ENCODE measurements around the gene RPS14. TPM values are rescaled to one million over a fixed set of nuclear protein-coding genes. Genes with fewer than 3 reads are reported as not detected.

Gene RPS14
- total RNA-seq, 1 experiment from 2014 or later: 2,031 TPM

- no peak overlapping the region for H3K9ac ChIP-seq (ENCODE audit: low read length)
- no TSS peak for BruUV-seq (replicated peaks)
- ATAC-seq (no peak), DNase-seq (no peak)
- TF ChIP-seq EZH2 (IDR thresholded peaks at IDR 0.05; ENCODE audit: low read length, unreplicated experiment): no peak
- TF ChIP-seq EZH2phosphoT487 (IDR thresholded peaks at IDR 0.05; ENCODE audit: borderline replicate concordance, low read length): no peak
- TF ChIP-seq, protein P1, sequence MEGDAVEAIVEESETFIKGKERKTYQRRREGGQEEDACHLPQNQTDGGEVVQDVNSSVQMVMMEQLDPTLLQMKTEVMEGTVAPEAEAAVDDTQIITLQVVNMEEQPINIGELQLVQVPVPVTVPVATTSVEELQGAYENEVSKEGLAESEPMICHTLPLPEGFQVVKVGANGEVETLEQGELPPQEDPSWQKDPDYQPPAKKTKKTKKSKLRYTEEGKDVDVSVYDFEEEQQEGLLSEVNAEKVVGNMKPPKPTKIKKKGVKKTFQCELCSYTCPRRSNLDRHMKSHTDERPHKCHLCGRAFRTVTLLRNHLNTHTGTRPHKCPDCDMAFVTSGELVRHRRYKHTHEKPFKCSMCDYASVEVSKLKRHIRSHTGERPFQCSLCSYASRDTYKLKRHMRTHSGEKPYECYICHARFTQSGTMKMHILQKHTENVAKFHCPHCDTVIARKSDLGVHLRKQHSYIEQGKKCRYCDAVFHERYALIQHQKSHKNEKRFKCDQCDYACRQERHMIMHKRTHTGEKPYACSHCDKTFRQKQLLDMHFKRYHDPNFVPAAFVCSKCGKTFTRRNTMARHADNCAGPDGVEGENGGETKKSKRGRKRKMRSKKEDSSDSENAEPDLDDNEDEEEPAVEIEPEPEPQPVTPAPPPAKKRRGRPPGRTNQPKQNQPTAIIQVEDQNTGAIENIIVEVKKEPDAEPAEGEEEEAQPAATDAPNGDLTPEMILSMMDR (conservative IDR thresholded peaks at IDR 0.05; ENCODE audit: low read depth, low read length): no peak
- no peaks in the 10 kb centered on the region for H3K36me3 ChIP-seq (ENCODE audit: low read depth, low read length)
- intact Hi-C loops (cut with micrococcal nuclease): no loop called here
- H4K20me1 ChIP-seq (ENCODE audit: low read length): no peaks in the 10 kb centered on the region
- no peaks in the 10 kb centered on the region; the same call in 1 of the 2 replicates for H3K4me1 ChIP-seq (ENCODE audit: insufficient read depth, low read length)
- no peaks in the 10 kb centered on the region for H3K9me2 ChIP-seq (replicated peaks; ENCODE audit: low read length)
- ChIA-PET CTCF (interaction anchor here (0.6 kb wide), 1 partner anchor 331 kb away, joined by 3 read pairs; no protein-coding TSS in a partner anchor), POLR2A (ENCODE audit: unreplicated experiment) (no interaction called here)
- H3K4me3 ChIP-seq (ENCODE audit: low read length): no peak overlapping the region
- H3K27ac ChIP-seq (ENCODE audit: low read length): no peak overlapping the region
- no peak overlapping the region for H3K4me2 ChIP-seq (ENCODE audit: low read length)
- no peaks in the 10 kb centered on the region for H3K79me2 ChIP-seq (ENCODE audit: low read length)
- no peaks in the 10 kb centered on the region for H3F3A ChIP-seq (ENCODE audit: low read length, unreplicated experiment)
- no peaks in the 10 kb centered on the region for H3K9me3 ChIP-seq (ENCODE audit: low read length)
- H3K27me3 ChIP-seq (ENCODE audit: low read length): no peaks in the 10 kb centered on the region
- H2AFZ ChIP-seq (ENCODE audit: low read length): no peak overlapping the region
These were observed 11.2 kb upstream of the RPS14 start for GRCh38 chr5:150460781-150461180.

DNA sequence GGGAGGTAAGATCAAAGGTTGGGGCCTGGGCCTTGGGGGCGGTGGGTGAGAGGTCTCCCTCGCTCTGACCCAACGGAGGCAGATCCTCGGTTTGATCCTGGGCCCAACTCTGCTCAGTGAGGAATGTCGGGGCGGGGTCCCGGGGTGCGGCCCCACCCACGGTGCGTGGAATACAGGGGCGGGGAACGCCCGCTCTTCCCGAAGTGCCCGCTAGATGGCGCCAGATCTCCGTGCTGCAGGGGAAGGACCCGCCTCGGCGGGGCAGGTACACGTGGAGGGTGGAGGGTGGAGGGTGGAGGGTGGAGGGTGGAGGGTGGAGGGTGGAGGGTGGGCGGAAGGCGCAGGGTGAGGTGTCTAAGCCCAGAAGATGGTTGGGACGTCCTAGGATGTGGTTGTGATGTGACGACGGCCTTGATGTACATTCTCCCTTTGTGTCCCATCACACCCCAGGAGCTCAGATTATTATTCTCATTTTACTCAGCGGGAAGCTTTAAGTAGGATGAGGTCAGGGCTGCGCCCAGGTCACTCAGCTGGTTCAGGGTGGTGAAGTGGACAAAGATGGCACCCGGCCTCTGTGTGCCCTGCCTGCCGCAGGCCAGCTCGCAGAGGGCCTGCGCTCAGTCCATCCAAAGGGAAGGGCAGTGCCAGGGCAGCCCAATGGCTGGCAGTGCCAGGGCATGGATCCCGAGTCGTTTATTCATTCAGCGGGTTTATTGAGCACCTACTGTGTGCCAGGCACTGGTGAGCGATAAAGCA is 9.4 kb upstream of the RPS14 start:
- ChIA-PET POLR2A (ENCODE audit: unreplicated experiment) (no interaction called here), CTCF (interaction anchor here (0.6 to 1.6 kb wide), 6 partner anchors 38 to 212 kb away, joined by 3 to 7 read pairs (median 5); no protein-coding TSS in a partner anchor)
- Histone ChIP-seq H4K20me1 (ENCODE audit: low read length) (no peaks in the 10 kb centered on the region), H3K9me2 (replicated peaks; ENCODE audit: low read length) (no peaks in the 10 kb centered on the region), H3K9ac (ENCODE audit: low read length) (peak overlapping the region; percentile 20; the same call in 1 of the 2 replicates), H3K4me3 (ENCODE audit: low read length) (no peak overlapping the region), H3K79me2 (ENCODE audit: low read length) (no peaks in the 10 kb centered on the region), H3F3A (ENCODE audit: low read length, unreplicated experiment) (no peaks in the 10 kb centered on the region), H3K27ac (ENCODE audit: low read length) (no peak overlapping the region), H2AFZ (ENCODE audit: low read length) (peak overlapping the region; percentile 90), H3K4me2 (ENCODE audit: low read length) (peak overlapping the region; percentile 70), H3K27me3 (ENCODE audit: low read length) (no peaks in the 10 kb centered on the region), H3K9me3 (ENCODE audit: low read length) (no peaks in the 10 kb centered on the region), H3K4me1 (ENCODE audit: insufficient read depth, low read length) (no peaks in the 10 kb centered on the region; the same call in 1 of the 2 replicates), H3K36me3 (ENCODE audit: low read depth, low read length) (no peaks in the 10 kb centered on the region)
- TF ChIP-seq, protein P1 (conservative IDR thresholded peaks at IDR 0.05; ENCODE audit: low read depth, low read length): peak; percentile 60
- TF ChIP-seq EZH2 (IDR thresholded peaks at IDR 0.05; ENCODE audit: low read length, unreplicated experiment): no peak
- no peak for TF ChIP-seq EZH2phosphoT487 (IDR thresholded peaks at IDR 0.05; ENCODE audit: borderline replicate concordance, low read length)
- ATAC-seq (peak; percentile 95), DNase-seq (peak; percentile 90)
- BruUV-seq (replicated peaks): no TSS peak
- intact Hi-C loops (cut with micrococcal nuclease): loop anchor here (1.0 to 2.0 kb wide), 3 partner anchors 64 to 198 kb away; no protein-coding TSS in a partner anchor

All from PC-3 (cell line).